ENCODE results near the gene ARL11. TPM values are rescaled to one million over a fixed set of nuclear protein-coding genes. Genes with fewer than 3 reads are reported as not detected.
A peak's percentile ranks its signal among the peaks of the same experiment; 100 is the strongest.

ARL11 gene
- total RNA-seq, 4 donors from 2014 or later = 0.21 to 1.5 (median 1.2) TPM; not detected in 1

DNA sequence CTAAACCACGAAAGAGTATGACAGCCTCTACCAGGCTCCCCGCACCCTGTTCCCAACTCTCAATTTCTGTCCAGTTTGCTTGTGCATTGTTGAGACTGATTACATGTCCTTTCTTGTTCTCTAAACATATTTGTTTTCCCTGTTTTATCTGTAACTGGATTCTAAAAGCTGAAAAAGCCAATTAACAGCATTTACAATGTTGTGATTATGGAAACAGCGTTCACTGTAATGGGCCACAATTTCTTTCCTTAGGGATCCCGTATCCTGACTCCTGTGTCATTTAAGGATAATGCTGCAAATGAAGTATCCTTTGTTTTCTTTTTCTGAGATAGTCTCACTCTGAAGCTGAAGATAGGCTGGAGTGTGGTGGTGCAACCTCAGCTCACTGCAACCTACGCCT lies 42.5 kb downstream of the ARL11 start:
- Histone ChIP-seq H3K4me3 (no peak overlapping the region), H3K27ac (peak overlapping the region in 1 of 2 donors; percentile 16), H3K9me3 (no peaks in the 10 kb centered on the region), H3K27me3 (no peaks in the 10 kb centered on the region), H3K36me3 (no peaks in the 10 kb centered on the region), H3K4me1 (no peaks in the 10 kb centered on the region)
- DNase-seq = no peak
- intact Hi-C loops (cut with DNase I; ENCODE audit: low total_unique reads) = loop anchor here (5.0 kb wide), 1 partner anchor 176 kb away; no protein-coding TSS in a partner anchor
- TF ChIP-seq, protein P1, sequence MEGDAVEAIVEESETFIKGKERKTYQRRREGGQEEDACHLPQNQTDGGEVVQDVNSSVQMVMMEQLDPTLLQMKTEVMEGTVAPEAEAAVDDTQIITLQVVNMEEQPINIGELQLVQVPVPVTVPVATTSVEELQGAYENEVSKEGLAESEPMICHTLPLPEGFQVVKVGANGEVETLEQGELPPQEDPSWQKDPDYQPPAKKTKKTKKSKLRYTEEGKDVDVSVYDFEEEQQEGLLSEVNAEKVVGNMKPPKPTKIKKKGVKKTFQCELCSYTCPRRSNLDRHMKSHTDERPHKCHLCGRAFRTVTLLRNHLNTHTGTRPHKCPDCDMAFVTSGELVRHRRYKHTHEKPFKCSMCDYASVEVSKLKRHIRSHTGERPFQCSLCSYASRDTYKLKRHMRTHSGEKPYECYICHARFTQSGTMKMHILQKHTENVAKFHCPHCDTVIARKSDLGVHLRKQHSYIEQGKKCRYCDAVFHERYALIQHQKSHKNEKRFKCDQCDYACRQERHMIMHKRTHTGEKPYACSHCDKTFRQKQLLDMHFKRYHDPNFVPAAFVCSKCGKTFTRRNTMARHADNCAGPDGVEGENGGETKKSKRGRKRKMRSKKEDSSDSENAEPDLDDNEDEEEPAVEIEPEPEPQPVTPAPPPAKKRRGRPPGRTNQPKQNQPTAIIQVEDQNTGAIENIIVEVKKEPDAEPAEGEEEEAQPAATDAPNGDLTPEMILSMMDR (IDR thresholded peaks at IDR 0.05) = no peak
- no peak for TF ChIP-seq POLR2A (IDR thresholded peaks at IDR 0.05)

DNA sequence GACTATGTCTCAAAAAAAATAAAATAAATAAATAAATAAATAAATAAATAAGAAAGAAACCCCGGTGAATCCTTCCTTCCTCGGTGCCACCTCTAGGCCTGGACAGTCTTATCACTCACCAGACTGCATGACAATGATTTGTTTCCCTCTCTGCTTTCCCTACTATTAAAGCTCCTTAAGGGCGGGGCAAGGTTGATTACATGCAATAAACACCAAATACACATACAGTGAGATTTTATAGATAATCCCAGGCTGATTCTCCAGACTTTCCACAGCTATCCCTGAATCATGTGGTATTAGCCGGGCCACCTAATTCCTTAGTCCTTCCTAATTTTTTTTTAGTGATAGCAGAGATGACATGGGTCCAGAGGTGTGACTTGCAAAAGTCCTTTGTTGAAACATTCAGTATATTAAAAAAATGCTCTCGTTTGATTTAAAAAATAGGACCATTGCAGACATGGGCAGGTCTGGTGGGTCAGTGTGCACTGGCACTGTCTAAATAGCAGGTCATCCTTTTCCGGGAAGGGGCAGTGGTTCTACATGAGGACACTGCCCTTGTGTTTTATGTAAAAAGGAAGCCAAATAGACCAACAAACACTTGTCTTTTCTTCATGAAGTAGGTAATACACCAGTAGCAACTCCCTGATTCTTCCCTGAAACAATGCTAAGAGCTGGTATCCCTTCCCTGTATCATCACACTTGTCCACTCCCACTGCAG lies 48.4 kb downstream of the ARL11 start:
- Histone ChIP-seq H3K4me3 (no peak overlapping the region), H3K27ac (no peak overlapping the region), H3K27me3 (no peaks in the 10 kb centered on the region), H3K4me1 (no peaks in the 10 kb centered on the region), H3K9me3 (no peaks in the 10 kb centered on the region), H3K36me3 (no peaks in the 10 kb centered on the region)
- DNase-seq = no peak
- intact Hi-C loops (cut with DNase I; ENCODE audit: low total_unique reads) = no loop called here
- no peak for TF ChIP-seq POLR2A (IDR thresholded peaks at IDR 0.05)
- TF ChIP-seq, protein P1 (IDR thresholded peaks at IDR 0.05) = no peak

DNA sequence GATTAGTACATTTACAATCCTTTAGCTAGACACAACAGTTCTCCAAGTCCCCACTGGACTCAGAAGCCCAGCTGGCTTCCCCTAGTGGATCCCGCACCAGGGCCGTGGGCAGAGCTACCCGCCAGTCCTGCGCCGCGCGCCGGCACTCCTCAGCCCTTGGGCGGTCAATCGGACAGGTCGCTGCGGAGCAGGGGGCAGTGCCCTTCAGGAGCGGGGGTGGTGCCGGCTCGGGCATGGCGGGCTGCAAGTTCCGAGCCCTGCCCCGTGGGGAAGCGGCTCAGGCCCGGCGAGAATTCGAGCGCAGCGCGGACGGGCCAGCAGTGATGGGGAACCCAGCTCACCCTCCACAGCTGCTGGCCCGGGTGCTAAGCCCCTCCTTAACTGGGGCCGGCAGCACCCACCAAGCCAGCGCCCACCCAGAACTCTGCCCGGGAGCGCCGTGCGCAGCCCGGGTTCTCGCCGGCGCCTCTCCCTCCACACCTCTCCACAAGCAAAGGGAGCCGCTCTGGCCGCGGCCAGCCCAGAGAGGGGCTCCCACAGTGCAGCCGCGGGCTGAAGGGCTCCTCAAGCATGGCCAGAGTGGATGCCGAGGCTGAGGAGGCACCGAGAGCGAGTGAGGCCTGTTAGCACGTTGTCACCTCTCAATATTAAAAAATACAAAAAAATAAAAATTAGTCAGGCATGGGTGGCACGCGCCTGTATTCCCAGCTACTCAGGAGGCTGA lies 50.0 kb downstream of the ARL11 start:
- no peaks in the 10 kb centered on the region for H3K4me1 ChIP-seq
- intact Hi-C loops (cut with DNase I; ENCODE audit: low total_unique reads) = no loop called here
- no peak overlapping the region for H3K4me3 ChIP-seq
- no peak for TF ChIP-seq POLR2A (IDR thresholded peaks at IDR 0.05)
- no peak for DNase-seq
- H3K27ac ChIP-seq = no peak overlapping the region
- no peaks in the 10 kb centered on the region for H3K36me3 ChIP-seq
- H3K9me3 ChIP-seq = no peaks in the 10 kb centered on the region
- no peaks in the 10 kb centered on the region for H3K27me3 ChIP-seq

DNA sequence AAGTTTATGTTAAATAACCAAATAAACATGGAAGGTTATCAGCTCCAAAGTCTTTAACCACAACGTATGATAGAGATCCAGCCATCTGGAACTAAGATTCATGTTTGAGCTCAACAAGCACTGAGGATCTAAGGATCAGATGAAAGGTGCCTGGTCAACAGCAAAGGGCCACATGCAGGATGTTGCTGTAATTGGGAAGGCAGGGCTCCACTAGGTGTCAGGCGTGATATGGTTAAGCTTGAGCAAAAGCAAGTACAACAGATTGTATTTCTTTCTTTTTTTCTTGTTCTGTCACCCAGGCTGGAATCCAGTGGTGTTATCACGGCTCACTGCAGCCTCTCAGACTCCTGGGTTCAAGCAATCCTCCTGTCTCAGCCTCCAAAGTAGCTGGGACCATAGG lies 50.9 kb downstream of the ARL11 start:
- no peaks in the 10 kb centered on the region for H3K27me3 ChIP-seq
- no peaks in the 10 kb centered on the region for H3K9me3 ChIP-seq
- no peak for TF ChIP-seq POLR2A (IDR thresholded peaks at IDR 0.05)
- TF ChIP-seq, protein P1 (IDR thresholded peaks at IDR 0.05) = no peak
- no peak overlapping the region for H3K27ac ChIP-seq
- no peaks in the 10 kb centered on the region for H3K36me3 ChIP-seq
- no peak for DNase-seq
- no peaks in the 10 kb centered on the region for H3K4me1 ChIP-seq
- intact Hi-C loops (cut with DNase I; ENCODE audit: low total_unique reads) = no loop called here
- H3K4me3 ChIP-seq = no peak overlapping the region

DNA sequence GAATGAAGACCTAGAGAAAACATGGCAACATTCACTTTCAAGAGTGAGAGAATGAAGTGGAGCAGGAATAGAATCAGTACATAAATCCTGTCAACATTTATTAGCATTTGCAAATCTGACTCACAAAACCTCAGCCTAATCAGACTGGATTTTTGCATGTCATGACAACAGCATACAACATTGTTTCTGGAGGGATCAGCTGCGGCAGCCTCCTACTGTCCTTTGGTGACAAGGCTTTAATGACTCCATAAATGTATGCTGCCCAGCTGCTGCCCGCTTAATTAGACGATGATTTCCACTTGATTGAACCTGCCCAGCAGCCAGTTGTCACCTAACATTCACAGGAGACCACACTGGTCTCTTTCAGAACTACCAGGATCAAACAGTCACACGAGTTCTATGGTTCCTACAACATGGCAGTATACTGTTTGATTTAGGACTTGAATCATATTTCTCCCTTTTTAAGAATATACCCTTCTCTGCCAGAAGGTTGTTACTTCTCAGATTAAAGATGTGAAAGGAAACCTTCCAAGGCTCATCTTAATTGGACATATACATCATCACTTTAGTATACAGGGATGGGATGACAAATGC lies 53.6 kb downstream of the ARL11 start:
- intact Hi-C loops (cut with DNase I; ENCODE audit: low total_unique reads) = no loop called here
- H3K4me1 ChIP-seq = no peaks in the 10 kb centered on the region
- H3K36me3 ChIP-seq = no peaks in the 10 kb centered on the region
- DNase-seq = no peak
- TF ChIP-seq, protein P1 (IDR thresholded peaks at IDR 0.05) = no peak
- TF ChIP-seq POLR2A (IDR thresholded peaks at IDR 0.05) = no peak
- H3K27ac ChIP-seq = peak overlapping the region in 1 of 2 donors; percentile 5
- no peaks in the 10 kb centered on the region for H3K27me3 ChIP-seq
- no peak overlapping the region for H3K4me3 ChIP-seq
- H3K9me3 ChIP-seq = no peaks in the 10 kb centered on the region

Other genes with a start within 250 kb of the ARL11 start
- 10 to 100 TPM; 12.0 to 24.7 (median 18.5) TPM for gene CAB39L, start 184.4 kb upstream of the ARL11 start, total RNA-seq
- gene SETDB2, start 184.2 kb upstream of the ARL11 start, total RNA-seq = 10 to 100 TPM in 3 of 4 donors, 1 to 10 TPM in 1; 9.5 to 24.1 (median 19.0) TPM
- 10 to 100 TPM; 26.2 to 70.9 (median 27.2) TPM for gene PHF11, start 132.6 kb upstream of the ARL11 start, total RNA-seq
- 10 to 100 TPM in 3 of 4 donors, 1 to 10 TPM in 1; 4.4 to 24.6 (median 19.1) TPM for gene RCBTB1, start 42.9 kb upstream of the ARL11 start, total RNA-seq
- gene EBPL, start 63.0 kb downstream of the ARL11 start, total RNA-seq = 10 to 100 TPM; 47.0 to 99.4 (median 79.7) TPM
- gene KPNA3, start 164.2 kb downstream of the ARL11 start, total RNA-seq = 10 to 100 TPM in 3 of 4 donors, 1 to 10 TPM in 1; 9.1 to 49.2 (median 30.3) TPM

Measured in uterus (tissue), 4 donors.